Thyroid gland (tissue), 4 donors: ENCODE data around the gene GRM8. TPM values are rescaled to one million over a fixed set of nuclear protein-coding genes. Genes with fewer than 3 reads are reported as not detected.
A peak's percentile ranks its signal among the peaks of the same experiment; 100 is the strongest.

ENCODE experiments used
- DNase-seq, 2 donors: peaks; one replicate each; pipeline ENCODE4 v3.0.0-alpha.2; 2019
- H3K27ac ChIP-seq, 3 donors: fragments of 200-600 bp; sonication (generic); 1 replicate in 2 of 3; 2 replicates in 1 of 3; pipeline ENCODE4 v1.5.1; 2016 to 2019; ENCODE audit warnings: mild to moderate bottlenecking in 1 of 3, moderate library complexity in 1 of 3
- H3K27me3 ChIP-seq: fragments of 200-600 bp; sonication (generic); one replicate; pipeline ENCODE4 v1.5.1; 2019
- H3K36me3 ChIP-seq, 2 donors: fragments of 200-600 bp; sonication (generic); one replicate each; pipeline ENCODE4 v1.5.1; 2016 to 2019
- H3K4me1 ChIP-seq, 2 donors: fragments of 200-600 bp; sonication (generic); one replicate each; pipeline ENCODE4 v1.5.1; 2017 to 2019
- H3K4me3 ChIP-seq, 3 donors: fragments of 200-600 bp; sonication (generic); replicated peaks in 1 of 3; 1 replicate in 2 of 3; 2 replicates in 1 of 3; pipeline ENCODE4 v1.5.1; 2016; ENCODE audit warnings: mild to moderate bottlenecking in 1 of 3
- H3K9me3 ChIP-seq: fragments of 200-600 bp; sonication (generic); one replicate; pipeline ENCODE4 v1.5.1; 2017
- CTCF ChIP-seq, 6 experiments: fragments of 200-600 bp in 3 of 6; fragments of 450-650 bp in 3 of 6; sonication (generic) in 3 of 6; IDR thresholded peaks; one replicate each; pipeline ENCODE4 v1.5.1; 2016 to 2019; ENCODE audit warnings: antibody characterized with exemption in 6 of 6, mild to moderate bottlenecking in 2 of 6, inconsistent platforms in 1 of 6, moderate library complexity in 1 of 6
- POLR2A ChIP-seq, 2 donors: fragments of 450-650 bp; IDR thresholded peaks; one replicate each; pipeline ENCODE4 v1.6.1; 2017; ENCODE audit warnings: antibody characterized with exemption in 2 of 2, mild to moderate bottlenecking in 2 of 2, moderate library complexity in 1 of 2
- WGBS, 2 donors: methylation state at CpG; one replicate each; pipeline ENCODE4 v1.1.5; 2017; 5-methylcytosine and 5-hydroxymethylcytosine counted together
- intact Hi-C: fragments of 100-400 bp; cut with DNase I; formaldehyde crosslinking; loops from one replicate; pipeline ENCODE4 v1.15.1; 2023
- total RNA-seq, 4 donors: library from RNA; depleted of rRNA; stranded (reverse); fragments of >200 nt; gene quantifications; one replicate each; pipeline ENCODE4 v1.2.3, GENCODE V29; 2016

The GRM8 gene
- total RNA-seq, 4 donors from 2014 or later = 0.54 to 9.5 (median 4.8) TPM

GRCh38 chr7:126700807-126701604 lies 551.7 kb downstream of the GRM8 start:
- Histone ChIP-seq H3K27ac (no peak overlapping the region), H3K27me3 (no peaks in the 10 kb centered on the region), H3K36me3 (no peaks in the 10 kb centered on the region), H3K9me3 (no peaks in the 10 kb centered on the region), H3K4me1 (no peaks in the 10 kb centered on the region), H3K4me3 (no peak overlapping the region)
- intact Hi-C loops = no loop called here
- no peak for TF ChIP-seq CTCF (IDR thresholded peaks at IDR 0.05)
- no peak for TF ChIP-seq POLR2A (IDR thresholded peaks at IDR 0.05)
- WGBS, 2 donors = 32 to 38% methylated on average over 5 of the region's 5 CpGs
- DNase-seq = peak; percentile 46 to 75

GRCh38 chr7:126699707-126700106 lies 553.0 kb downstream of the GRM8 start:
- H3K36me3 ChIP-seq = no peaks in the 10 kb centered on the region
- no peaks in the 10 kb centered on the region for H3K9me3 ChIP-seq
- no peaks in the 10 kb centered on the region for H3K27me3 ChIP-seq
- TF ChIP-seq CTCF (IDR thresholded peaks at IDR 0.05) (no peak), POLR2A (IDR thresholded peaks at IDR 0.05) (no peak)
- no peaks in the 10 kb centered on the region for H3K4me1 ChIP-seq
- H3K4me3 ChIP-seq = no peak overlapping the region
- DNase-seq = no peak
- no peak overlapping the region for H3K27ac ChIP-seq
- intact Hi-C loops = no loop called here

GRCh38 chr7:126698909-126699308 lies 553.8 kb downstream of the GRM8 start:
- DNase-seq = no peak
- TF ChIP-seq CTCF (IDR thresholded peaks at IDR 0.05) (no peak), POLR2A (IDR thresholded peaks at IDR 0.05) (no peak)
- H3K9me3 ChIP-seq = no peaks in the 10 kb centered on the region
- H3K27ac ChIP-seq = no peak overlapping the region
- no peaks in the 10 kb centered on the region for H3K27me3 ChIP-seq
- intact Hi-C loops = no loop called here
- H3K36me3 ChIP-seq = no peaks in the 10 kb centered on the region
- no peaks in the 10 kb centered on the region for H3K4me1 ChIP-seq
- 72 to 79% methylated on average over 2 of the region's 2 CpGs for WGBS, 2 donors
- no peak overlapping the region for H3K4me3 ChIP-seq

- 80 to 85% methylated on average over 2 of the region's 2 CpGs for WGBS, 2 donors
Observed at GRCh38 chr7:126698446-126698845, 554.3 kb downstream of the GRM8 start.

More at GRCh38 chr7:126698446-126698845, 554.3 kb downstream of the GRM8 start:
- Histone ChIP-seq H3K4me1 (no peaks in the 10 kb centered on the region), H3K27me3 (no peaks in the 10 kb centered on the region), H3K36me3 (no peaks in the 10 kb centered on the region), H3K4me3 (no peak overlapping the region), H3K27ac (no peak overlapping the region), H3K9me3 (no peaks in the 10 kb centered on the region)
- TF ChIP-seq CTCF (IDR thresholded peaks at IDR 0.05) (no peak), POLR2A (IDR thresholded peaks at IDR 0.05) (no peak)
- intact Hi-C loops = no loop called here
- no peak for DNase-seq
